Suprapubic skin (tissue), 4 donors: ENCODE results near the gene TFEC. TPM values are rescaled to one million over a fixed set of nuclear protein-coding genes. Genes with fewer than 3 reads are reported as not detected.

Source experiments
- DNase-seq, 2 donors: peaks; one replicate each; pipeline ENCODE4 v3.0.0-alpha.2; 2019; ENCODE audit warnings: low spot score in 2 of 2
- H3K27ac ChIP-seq: fragments of 200-600 bp; sonication (generic); one replicate; pipeline ENCODE4 v1.5.1; 2019
- H3K27me3 ChIP-seq: fragments of 200-600 bp; sonication (generic); one replicate; pipeline ENCODE4 v1.5.1; 2019
- H3K36me3 ChIP-seq: fragments of 200-600 bp; sonication (generic); one replicate; pipeline ENCODE4 v1.5.1; 2019
- H3K4me1 ChIP-seq: fragments of 200-600 bp; sonication (generic); one replicate; pipeline ENCODE4 v1.5.1; 2019
- H3K4me3 ChIP-seq: fragments of 200-600 bp; sonication (generic); one replicate; pipeline ENCODE4 v1.5.1; 2019; ENCODE audit warnings: mild to moderate bottlenecking
- H3K9me3 ChIP-seq: fragments of 200-600 bp; sonication (generic); one replicate; pipeline ENCODE4 v1.5.1; 2019
- CTCF ChIP-seq, 2 donors: fragments of 200-600 bp in 1 of 2; fragments of 450-650 bp in 1 of 2; sonication (generic) in 1 of 2; IDR thresholded peaks; one replicate each; pipeline ENCODE4 v1.5.1; 2016 to 2019; ENCODE audit warnings: antibody characterized with exemption in 2 of 2, mild to moderate bottlenecking in 1 of 2, moderate library complexity in 1 of 2
- EP300 ChIP-seq: sonication (generic); formaldehyde crosslinking; IDR thresholded peaks from one replicate; pipeline ENCODE4 v1.6.1; 2017; ENCODE audit warnings: antibody characterized with exemption
- POLR2A ChIP-seq, 2 donors: fragments of 450-650 bp; IDR thresholded peaks; one replicate each; pipeline ENCODE4 v1.6.1; 2017; ENCODE audit warnings: antibody characterized with exemption in 2 of 2, mild to moderate bottlenecking in 2 of 2, moderate library complexity in 2 of 2
- POLR2AphosphoS5 ChIP-seq, 3 donors: sonication (generic); formaldehyde crosslinking; IDR thresholded peaks; one replicate each; pipeline ENCODE4 v1.6.1; 2017; ENCODE audit warnings: antibody characterized with exemption in 3 of 3
- WGBS: methylation state at CpG from one replicate; pipeline ENCODE4 v1.1.5; 2018; 5-methylcytosine and 5-hydroxymethylcytosine counted together
- total RNA-seq, 4 donors: library from RNA; depleted of rRNA; stranded (reverse); fragments of >200 nt; gene quantifications; one replicate each; pipeline ENCODE4 v1.1.0, GENCODE V29; 2016

TFEC gene
- total RNA-seq, 4 donors from 2014 or later, result 0.30 to 0.72 (median 0.36) TPM

- WGBS, result 78% methylated on average over 2 of the region's 2 CpGs
- Histone ChIP-seq H3K4me3 (no peak overlapping the region), H3K36me3 (no peaks in the 10 kb centered on the region), H3K9me3 (no peaks in the 10 kb centered on the region), H3K4me1 (no peaks in the 10 kb centered on the region), H3K27me3 (no peaks in the 10 kb centered on the region), H3K27ac (no peak overlapping the region)
- TF ChIP-seq POLR2AphosphoS5 (IDR thresholded peaks at IDR 0.05) (no peak), CTCF (IDR thresholded peaks at IDR 0.05) (no peak), POLR2A (IDR thresholded peaks at IDR 0.05) (no peak), EP300 (no peak)
- no peak for DNase-seq
Observed at GRCh38 chr7:116032886-116033285, 2.3 kb upstream of the TFEC start.

GRCh38 chr7:116028787-116029186 is 1.8 kb downstream of the TFEC start:
- no peak overlapping the region for H3K4me3 ChIP-seq
- TF ChIP-seq CTCF (IDR thresholded peaks at IDR 0.05), result no peak
- H3K27ac ChIP-seq, result no peak overlapping the region
- H3K4me1 ChIP-seq, result no peaks in the 10 kb centered on the region
- no peak for DNase-seq
- H3K36me3 ChIP-seq, result no peaks in the 10 kb centered on the region
- H3K9me3 ChIP-seq, result no peaks in the 10 kb centered on the region
- H3K27me3 ChIP-seq, result no peaks in the 10 kb centered on the region
- WGBS, result 90% methylated on average over 2 of the region's 2 CpGs

GRCh38 chr7:116027786-116028185 is 2.8 kb downstream of the TFEC start:
- H3K4me3 ChIP-seq, result no peak overlapping the region
- no peak overlapping the region for H3K27ac ChIP-seq
- H3K27me3 ChIP-seq, result no peaks in the 10 kb centered on the region
- WGBS, result 74% methylated on average over 5 of the region's 5 CpGs
- H3K4me1 ChIP-seq, result no peaks in the 10 kb centered on the region
- H3K9me3 ChIP-seq, result no peaks in the 10 kb centered on the region
- TF ChIP-seq POLR2A (IDR thresholded peaks at IDR 0.05) (no peak), CTCF (IDR thresholded peaks at IDR 0.05) (no peak), POLR2AphosphoS5 (IDR thresholded peaks at IDR 0.05) (no peak), EP300 (no peak)
- no peaks in the 10 kb centered on the region for H3K36me3 ChIP-seq
- no peak for DNase-seq

- no peak for TF ChIP-seq CTCF (IDR thresholded peaks at IDR 0.05)
- TF ChIP-seq POLR2AphosphoS5 (IDR thresholded peaks at IDR 0.05), result no peak
- no peak for TF ChIP-seq EP300
- no peak for TF ChIP-seq POLR2A (IDR thresholded peaks at IDR 0.05)
- H3K27ac ChIP-seq, result no peak overlapping the region
Observed at GRCh38 chr7:116024826-116025809, 5.4 kb downstream of the TFEC start.

GRCh38 chr7:116021237-116021636 is 9.3 kb downstream of the TFEC start:
- TF ChIP-seq POLR2AphosphoS5 (IDR thresholded peaks at IDR 0.05), result no peak
- TF ChIP-seq EP300, result no peak
- TF ChIP-seq POLR2A (IDR thresholded peaks at IDR 0.05), result no peak
- TF ChIP-seq CTCF (IDR thresholded peaks at IDR 0.05), result no peak
- Histone ChIP-seq H3K27ac (no peak overlapping the region), H3K27me3 (no peaks in the 10 kb centered on the region), H3K4me1 (no peaks in the 10 kb centered on the region), H3K36me3 (no peaks in the 10 kb centered on the region), H3K9me3 (peaks cover 2% of the 10 kb centered on the region), H3K4me3 (no peak overlapping the region)
- WGBS, result 82% methylated on average over 2 of the region's 2 CpGs
- no peak for DNase-seq

More at GRCh38 chr7:116024826-116025809, 5.4 kb downstream of the TFEC start:
- Histone ChIP-seq H3K9me3 (no peaks in the 10 kb centered on the region), H3K4me1 (no peaks in the 10 kb centered on the region), H3K36me3 (no peaks in the 10 kb centered on the region), H3K4me3 (no peak overlapping the region), H3K27me3 (no peaks in the 10 kb centered on the region)
- WGBS, result 69% methylated on average over 1 of the region's 1 CpG
- DNase-seq, result no peak
